Measurements from ENCODE around the gene ATL2.

- TF ChIP-seq CTCF (conservative IDR thresholded peaks at IDR 0.05; ENCODE audit: low read depth, low read length) = no peak
- no peak for TF ChIP-seq EZH2 (IDR thresholded peaks at IDR 0.05; ENCODE audit: borderline replicate concordance, low read depth, low read length, poor library complexity, severe bottlenecking)
Measured at GRCh38 chr2:38259311-38259710, 117.8 kb downstream of the ATL2 start.

Measured in A673 (cell line).